Activated effector memory CD4-positive, alpha-beta T cell treated with anti-CD3 and anti-CD28 coated beads, Interleukin-2, amount 50 U/mL, for 16 hours (primary cell): ENCODE results near the gene C6.
"Not testable (repeated sequence)": the region's sequence is repeated elsewhere in the genome, so short reads cannot be mapped to it uniquely, and the experiment has no call there.

Experiments
- DNase-seq: peaks from one replicate; pipeline ENCODE4 v3.0.0-alpha.2; 2020

The C6 gene

DNA sequence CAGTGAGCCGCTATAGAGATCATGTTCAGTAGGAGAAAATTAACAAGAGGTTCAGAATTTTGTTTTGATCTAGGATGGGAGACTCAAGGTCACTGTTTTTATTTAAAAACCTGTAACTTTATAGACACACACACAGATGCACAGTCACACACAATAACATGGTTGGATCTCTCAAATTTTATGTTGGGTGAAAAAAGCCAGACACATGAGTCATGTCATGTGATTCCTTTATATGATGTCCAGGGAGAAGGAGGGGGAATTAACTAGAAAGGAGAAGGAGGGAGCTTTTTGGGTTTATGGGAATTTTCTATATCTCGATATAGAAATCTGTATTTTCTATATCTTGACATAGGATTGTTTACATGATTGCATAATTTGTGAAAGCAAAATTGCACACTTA is 17.1 kb downstream of the C6 start:
- no peak for DNase-seq

DNA sequence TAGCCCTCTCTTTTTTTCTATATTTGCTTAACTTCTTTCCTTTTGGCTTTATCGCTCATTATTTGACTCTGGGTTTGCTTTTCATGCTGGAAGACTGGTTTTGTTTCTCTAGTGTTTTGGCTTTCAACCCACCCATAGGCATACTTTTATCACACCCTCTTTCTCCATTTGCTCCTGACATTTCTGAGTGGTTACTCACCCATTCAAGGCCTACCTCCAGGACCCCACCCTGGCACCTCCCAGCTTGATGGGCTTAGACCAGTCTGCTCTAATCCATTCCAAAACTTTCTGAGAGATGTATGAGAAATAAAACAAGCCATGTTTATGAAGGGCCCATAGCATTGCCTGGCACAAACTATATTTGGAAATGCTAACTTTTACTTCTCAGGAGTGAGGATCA is 18.1 kb downstream of the C6 start:
- no peak for DNase-seq

DNA sequence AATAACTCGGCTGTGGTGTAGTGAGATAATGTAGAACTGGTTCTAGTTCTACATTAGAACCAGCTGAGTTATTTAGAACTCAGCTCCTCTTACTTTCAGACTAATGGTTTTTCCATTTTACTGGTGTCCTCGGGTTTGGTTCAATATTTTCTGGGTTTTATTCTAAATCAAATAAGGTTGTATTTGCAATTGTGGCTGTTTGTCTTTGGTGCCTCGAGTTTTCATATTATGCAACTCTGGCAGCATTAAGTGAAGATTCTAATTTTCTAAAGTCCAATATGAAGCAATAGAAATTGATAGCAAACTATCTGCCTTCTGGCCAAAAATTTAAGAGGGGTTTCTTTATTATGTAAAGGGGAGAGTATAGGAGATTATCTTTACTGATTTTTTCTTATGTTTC is 19.0 kb downstream of the C6 start:
- DNase-seq: no peak

DNA sequence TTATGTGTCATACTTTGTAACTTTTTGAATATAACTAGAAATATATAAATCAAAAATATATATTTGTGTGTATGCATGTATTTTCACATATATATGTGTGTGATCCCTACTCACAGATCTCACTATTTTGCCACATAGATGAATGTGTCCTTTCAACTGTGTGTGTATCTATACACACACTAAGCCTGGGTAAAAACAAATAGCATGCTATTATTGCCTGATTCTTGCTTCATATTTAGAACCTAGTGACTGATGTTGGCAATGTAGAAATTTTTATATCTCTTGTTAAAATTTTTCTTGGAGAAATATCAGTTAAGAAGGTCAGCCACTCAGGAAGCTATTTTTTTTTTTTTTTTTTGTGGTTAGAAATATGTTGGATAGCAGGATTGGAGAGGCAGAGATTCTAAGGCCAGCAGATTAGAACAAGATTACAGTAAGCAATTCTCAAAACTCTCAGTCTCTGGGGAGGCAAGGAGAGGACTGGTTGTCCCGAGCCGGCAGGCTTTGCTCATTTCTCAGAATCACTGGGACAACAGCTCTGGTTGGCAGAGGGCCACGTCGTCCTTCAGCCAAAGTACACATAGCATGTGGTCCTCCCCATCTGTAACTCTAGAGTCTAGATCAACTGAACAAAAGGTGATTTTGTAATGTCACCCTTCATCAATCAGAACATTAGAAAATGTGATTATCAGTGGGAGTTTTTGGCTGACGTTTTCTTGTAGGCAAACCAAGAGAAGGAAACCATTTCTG is 19.7 kb downstream of the C6 start:
- DNase-seq: no peak

DNA sequence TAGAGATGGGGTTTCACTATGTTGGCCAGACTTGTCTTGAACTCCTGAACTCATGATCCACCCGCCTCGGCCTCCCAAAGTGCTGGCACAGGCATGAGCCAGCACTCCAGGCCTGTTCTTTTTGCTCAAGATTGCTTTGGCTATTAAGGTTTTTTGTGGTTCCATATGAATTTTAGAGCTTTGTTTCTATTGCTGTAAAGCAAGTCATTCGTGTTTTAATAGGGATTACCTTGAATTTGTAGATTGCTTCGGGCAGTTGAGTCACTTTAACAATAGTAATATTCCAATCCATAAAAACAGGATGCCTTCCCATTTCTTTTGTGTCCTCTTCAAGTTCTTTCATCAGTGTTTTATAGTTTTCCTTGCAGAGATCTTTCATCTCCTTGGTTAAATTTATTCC is 22.1 kb downstream of the C6 start:
- DNase-seq: no peak

DNA sequence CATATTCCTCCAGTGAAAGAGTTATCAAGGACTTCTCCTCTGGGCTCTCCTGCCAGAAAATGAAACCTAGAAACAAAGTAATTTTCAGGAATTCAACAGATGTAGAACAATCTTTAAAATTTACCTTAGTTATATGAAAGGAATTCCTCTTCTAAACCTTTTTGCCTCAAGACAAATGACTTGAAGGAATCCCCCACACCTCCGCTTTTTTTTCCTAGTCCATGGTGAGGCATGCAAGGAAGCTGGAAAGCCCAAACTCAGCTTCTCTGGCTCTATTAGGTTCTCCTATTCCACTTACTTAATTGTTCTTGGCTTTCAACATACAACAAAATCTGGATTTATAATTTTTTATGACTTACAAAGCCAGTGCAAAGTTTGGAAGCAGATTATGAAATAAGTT is 27.2 kb downstream of the C6 start:
- DNase-seq: no peak

DNA sequence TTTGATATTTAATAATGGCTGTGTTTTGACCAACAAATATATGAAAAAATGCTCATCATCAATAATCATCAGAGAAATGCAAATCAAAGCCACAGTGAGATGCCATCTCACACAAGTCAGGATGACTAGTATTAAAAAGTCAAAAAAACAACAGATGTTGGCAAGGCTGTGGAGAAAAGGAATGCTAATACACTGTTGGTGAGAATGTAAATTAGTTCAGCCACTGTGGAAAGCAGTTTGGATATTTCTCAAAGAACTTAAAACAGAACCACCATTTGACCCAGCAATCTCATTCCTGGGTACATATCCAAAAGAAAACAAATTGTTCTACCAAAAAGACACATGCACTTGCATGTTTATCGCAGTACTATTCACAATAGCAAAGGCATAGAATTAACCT is 30.0 kb downstream of the C6 start:
- DNase-seq: not testable (repeated sequence)

DNA sequence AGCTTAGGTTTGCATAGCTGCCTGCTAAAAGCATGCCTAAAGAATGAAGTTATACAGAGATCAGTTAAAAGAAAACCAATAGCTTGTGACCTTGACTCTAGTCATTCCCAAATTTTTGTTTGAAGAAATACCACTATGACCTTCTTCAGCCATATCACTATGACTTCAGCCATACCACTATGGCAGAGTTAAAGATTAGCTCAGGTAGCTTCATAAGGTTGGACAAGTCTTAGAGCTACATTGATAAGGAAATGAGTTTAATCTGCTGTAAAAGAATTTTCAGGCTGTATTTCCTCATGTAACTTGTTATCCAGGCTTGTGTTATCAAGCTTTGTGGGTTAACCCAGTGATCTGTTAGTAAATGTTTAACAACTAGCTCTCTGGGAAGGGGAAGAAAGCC is 30.7 kb downstream of the C6 start:
- DNase-seq: no peak

DNA sequence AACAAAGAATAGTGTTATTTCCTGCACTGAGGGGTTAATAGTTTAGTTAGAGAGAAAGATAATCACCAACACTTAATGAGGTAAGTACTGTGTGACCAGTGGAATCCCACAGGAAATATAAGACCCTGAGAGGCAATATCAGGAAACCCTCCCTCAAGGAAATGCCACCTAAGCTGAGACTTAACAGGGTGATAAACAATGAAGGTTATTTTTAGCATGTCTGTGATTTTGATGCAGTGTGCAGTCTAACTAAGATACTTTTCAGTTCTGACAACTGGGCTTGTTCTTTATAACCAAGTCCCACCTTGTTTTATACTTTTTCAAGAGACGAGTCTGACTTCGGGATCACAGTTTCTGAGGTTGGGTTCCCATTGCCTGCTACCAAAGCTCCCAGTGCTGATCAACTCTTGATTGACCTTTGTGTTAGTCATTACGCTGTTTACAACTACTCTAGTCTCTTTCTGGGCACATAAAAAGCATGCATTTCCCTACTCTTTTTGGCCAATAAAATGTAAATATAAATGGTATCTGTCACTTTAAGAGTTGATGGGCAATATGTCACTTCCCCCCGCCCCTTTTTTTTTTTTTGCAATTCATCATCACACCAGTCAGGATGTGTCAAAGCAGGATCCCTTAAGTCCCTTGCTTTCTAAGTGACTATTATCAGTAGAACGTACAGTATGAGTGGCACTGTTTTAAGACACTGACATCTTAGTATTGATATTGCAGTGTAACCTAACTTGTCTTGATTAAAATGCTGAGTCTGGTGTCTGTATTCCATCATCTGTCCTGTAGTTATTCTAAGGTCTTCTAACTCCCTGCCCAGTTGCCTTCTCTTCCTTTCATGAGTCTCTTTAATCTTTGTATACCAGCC is 31.4 kb downstream of the C6 start:
- DNase-seq: no peak

DNA sequence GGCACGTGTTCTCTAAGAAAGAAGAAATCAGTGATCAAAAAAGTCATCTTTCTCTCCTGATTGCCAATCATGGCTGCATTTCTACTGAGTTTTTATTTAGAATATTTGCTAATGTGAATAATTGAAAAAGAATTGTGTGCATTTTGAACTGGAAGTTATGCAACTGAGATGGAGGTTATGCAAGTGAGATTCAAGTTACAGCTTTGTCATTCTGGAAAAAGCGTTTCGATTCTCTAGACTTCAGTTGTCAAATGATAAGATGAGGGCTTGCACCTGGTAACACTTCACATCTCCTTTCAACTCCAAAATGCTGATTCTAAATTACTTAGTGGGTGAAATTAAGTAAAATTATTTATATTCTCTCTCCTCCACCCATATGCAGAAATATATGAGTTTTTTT is 36.4 kb downstream of the C6 start:
- DNase-seq: no peak

DNA sequence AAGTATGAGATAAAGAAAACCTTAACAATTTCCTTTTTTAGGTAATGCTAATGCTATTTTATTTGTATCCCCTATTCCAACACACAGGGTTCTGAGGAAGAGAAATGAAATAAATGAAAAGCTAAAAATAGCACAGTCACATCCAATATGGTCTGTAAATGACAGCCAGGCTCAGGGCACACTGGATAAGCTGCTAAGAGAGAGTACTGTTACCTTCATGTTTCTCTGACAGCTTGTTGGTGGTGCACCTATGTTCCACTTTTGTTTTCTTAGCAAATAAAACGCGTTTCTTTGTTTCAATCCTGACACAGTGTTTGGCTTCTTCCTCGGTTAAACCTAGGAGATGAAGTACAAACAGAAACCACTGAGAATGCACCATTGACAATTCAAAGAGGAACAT is 41.3 kb downstream of the C6 start:
- no peak for DNase-seq

DNA sequence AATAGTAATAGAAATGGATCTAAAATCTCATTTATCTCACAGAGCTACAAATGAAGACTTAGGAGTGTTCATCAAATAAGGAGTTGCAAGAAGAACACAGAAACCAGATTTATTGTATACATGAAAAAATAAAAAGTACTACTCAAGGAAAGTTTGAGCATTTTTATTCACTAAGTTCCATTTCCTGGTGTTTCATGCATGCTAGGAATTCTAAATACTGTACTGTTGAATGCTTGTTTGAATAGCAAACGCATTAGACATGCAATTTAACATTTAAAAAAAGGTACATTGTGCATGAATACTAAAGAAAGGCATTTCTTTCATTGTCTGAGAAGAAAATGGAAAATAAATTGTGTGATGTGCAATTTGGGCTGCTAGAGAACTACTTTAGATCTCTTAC is 52.1 kb downstream of the C6 start:
- no peak for DNase-seq

DNA sequence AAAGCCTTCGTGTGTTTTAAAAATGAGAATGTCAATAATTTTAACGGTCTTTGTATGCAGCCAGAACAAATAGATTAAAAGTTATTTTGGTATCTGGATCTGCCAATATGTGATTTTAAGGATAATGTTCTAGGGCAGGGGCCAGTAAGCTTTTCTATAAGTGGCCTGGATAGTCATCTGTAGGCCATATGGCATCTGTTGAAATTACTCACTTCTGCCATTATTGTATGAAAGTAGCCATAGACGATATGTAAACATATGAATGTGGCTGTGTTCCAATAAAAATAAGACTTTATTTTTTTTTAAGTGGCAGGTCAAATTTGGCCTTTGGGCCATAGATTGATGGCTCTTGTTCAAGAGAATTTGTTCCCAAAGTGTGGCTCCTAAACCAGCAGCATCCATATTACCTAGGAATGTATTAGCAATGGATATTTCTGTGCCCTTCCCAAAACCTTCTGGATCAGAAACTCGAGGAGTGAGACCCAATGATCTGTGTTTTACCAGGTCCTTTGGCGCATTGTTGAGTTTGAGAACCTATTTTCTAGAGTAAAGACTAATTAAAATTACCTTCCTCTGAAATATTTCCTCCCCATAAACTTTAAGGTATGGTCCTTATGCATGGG is 55.9 kb downstream of the C6 start:
- DNase-seq: no peak

DNA sequence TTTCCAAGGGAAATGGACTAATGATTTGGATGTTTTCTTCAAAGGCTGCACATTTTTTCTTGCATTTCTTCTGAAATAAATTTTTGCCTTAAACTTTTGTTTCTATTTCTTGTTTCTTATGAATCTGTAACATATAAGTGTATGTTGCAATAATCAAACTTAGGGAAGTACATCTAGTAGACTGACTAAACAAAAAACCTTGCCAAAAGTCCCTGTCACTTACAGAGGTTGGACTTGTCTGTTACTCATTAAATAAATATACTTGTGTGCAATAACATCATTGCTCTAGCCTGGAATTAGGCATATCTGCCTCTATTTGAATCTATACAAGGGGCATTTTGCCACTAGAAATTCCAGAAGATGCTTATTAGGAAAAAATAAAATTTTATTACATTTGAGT is 56.6 kb downstream of the C6 start:
- DNase-seq: no peak

DNA sequence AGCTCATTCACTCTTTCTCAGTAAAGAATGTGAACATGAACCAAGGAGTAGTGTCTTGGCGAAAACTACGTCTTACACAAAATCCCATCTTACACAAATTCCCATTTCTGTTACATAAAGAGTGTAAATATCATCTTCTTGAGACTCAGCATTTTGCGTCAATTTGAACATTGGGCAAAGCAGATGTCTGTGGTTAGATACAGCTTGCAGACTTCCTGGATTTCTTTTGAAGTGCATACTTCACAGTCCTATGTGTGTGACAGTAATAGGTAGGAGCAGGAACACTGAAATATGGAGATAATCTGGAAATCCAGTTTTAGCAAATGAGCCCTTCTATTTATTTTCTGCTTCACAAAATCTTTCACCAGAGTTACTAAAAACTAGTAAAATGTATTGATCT is 58.8 kb downstream of the C6 start:
- DNase-seq: no peak

DNA sequence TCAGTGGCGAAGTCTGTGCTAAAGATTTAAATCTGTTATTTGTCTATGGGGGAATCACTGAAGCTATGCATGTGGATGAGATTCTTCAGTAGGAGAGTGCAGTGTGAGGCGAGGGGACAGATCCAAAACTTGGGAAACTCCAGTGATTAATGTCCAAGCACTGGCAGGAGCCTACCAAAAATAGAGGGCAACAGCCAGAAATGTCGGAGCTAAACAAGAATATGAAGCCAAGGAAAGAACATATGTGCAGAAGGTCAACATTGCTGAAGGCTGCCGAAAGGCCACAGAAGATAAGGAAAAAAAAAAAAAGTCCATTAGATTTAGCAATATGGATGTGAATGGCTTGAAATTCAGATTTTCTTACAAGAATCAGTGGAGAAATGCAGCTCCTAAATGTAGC is 61.8 kb downstream of the C6 start:
- DNase-seq: no peak

DNA sequence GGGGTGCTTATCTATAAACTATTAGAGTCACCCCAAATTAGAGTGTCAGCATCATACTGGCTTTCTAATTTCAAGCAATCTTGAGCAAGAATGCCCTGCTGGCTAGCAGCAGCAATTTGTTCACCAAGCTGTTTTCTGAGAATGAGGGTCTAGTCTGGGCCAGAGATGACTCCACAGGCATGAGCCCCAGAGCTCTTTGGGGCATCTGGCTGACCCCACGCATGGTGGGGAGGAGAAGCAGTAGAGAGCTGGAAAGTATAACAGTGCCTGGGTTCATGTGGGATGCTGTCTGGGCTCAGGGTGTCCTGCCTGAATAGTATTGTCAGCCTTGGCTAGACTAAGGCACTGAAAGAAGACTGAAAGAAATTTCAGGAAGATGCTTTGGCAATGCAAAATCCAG is 64.9 kb downstream of the C6 start:
- no peak for DNase-seq

DNA sequence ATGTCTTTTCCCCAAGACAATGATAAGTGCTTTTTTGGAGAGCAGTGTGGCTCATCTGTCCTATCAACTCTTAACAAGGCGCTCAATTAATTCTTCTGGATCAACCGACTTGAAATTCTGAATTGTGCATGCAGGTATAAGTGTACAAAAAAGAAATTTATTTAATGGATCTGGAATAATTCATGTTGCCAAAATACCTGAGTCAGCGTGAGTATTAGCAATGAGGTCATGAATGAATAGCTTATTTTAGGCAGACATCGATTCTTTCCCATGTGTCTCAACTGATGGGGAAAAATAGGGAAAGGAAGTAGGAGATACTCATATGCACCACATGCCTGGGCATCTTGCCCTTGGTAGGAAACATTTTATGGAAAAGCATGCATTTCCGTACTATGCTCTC is 68.0 kb downstream of the C6 start:
- DNase-seq: no peak

DNA sequence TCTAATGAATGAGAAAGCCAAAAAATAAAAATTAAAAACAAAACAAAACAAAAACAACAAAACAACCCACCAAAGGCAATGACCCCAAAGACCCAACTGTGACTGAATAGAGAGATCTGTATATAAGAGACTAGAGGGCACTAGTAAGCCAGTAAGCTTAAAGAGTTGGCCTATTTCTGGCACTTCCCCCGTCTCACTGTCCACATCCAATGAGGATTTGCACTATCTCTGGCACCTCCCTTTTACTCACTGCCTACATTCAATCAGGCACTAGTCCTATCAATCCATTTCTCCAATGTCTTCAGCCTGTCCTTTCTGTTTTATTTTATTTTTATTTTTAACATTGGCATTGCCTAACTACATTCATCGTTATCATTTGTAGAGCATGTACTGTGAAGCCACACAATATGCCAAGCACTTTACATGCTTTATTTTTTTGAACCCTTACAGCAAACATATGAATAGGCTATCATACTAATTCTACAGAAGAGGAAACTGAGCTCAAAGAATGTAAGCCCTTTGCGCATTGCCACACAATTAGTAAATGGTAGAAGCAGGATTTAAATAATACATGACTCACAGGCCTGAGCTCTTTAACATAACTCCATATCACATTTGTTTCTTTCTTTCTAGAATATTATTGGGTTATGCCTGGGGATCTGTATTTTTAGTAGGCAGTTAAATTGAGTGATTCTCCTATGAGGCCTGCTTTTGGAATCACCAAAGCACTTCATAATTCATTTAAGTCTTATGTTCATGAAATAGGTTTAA is 70.0 kb downstream of the C6 start:
- no peak for DNase-seq

DNA sequence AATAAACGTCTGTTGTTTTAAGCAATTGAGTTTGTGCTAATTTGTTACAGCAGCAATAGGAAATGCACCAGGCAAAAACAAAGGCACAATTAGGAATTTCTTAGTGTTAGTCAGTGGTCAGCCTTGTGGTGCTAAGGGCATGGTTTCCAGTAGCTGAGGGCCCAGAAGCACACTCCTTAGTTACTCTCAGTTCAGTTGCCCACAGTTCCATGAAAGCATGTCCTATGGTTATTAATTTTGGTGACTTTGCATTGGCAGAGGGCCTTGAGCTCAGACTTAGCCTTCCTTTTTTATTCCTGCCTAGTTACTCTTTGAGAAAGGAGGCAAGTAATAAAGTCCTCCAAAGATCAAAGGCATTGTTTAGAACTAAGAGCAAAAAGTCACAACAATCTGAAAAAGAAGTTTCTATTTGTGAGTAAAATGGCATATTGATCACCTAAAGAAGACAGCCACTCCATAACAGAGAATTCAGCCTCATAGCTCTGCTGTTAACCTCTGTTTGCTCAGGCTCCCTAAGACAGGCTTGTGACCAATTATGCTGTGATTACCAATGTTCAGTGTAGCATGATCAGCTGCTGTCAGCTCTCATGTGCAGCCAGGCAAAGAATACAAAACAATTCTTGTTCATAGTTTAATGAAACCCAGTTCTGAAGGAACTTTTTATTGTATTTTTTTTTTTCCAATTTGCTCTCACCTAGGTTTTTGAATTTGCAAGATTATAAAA is 85.2 kb downstream of the C6 start:
- no peak for DNase-seq

DNA sequence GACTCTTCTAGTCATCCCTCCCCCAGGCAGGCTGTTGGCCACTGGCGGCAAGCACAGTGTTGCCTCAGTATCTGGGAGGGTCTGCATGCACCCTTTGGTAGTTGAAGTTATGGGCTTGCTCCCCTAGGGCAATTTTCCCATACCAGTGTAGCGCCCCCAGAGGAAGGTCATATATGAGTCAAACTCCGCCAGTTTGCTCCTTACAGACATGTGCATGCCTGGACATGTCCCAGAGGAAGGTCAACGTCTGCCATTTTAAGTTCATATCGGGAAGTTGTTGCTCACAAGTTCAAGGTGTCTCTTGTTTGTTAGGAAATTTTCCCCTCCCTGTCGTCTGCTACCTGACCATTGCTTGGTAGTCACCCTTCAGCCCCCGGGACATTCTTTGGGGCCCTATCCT is 90.9 kb downstream of the C6 start:
- DNase-seq: no peak

DNA sequence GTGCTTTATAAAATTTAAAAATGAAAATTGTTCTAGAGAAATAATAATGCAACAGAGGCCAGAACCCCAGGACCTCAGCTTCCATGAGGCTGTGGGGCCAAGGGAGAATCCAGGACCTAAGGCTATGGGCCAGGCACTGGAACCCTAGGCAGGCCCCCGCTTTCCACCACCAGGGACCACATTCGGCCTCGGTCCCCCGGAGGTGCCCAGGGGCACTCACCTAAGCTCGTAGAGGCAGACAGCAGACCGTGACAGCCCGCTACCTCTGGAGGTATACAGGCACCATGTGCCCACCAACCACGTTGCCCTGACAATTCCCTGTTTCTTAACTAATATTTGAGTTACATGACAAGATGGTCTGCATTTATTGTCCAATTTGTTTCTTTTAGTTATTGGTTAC is 92.7 kb downstream of the C6 start:
- DNase-seq: no peak

DNA sequence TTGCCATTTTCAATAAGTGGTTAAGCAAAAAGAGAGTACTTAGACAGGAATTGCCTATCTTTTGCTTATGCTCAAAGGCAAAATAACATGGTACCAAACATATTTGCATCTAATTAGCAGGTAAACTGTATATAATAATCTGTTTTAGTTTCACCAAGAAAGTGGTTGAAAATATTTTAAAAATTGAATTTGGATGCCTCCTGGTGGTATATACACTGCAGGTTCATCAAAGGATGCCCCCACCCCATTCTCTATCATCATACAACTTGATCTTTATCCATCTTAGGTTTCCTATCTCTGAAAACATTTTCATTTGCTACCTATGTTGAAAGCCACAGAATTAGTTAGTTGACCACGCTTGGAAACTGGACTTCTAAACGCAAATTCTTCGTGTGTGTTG is 95.2 kb downstream of the C6 start:
- DNase-seq: no peak
